Stimulated activated CD4-positive, alpha-beta T cell treated with anti-CD3 and anti-CD28 coated beads, Interleukin-1b, Interleukin-23, amount 100 ng/mL, for 48 hours (primary cell): ENCODE data around the gene CEP112.
"Not testable (repeated sequence)": the region's sequence is repeated elsewhere in the genome, so short reads cannot be mapped to it uniquely, and the experiment has no call there.

Source experiments
- DNase-seq: peaks from one replicate; pipeline ENCODE4 v3.0.0-alpha.2; 2020

CEP112 gene

GRCh38 chr17:65809366-65809765 lies 382.6 kb downstream of the CEP112 start:
- DNase-seq: no peak

GRCh38 chr17:65808566-65808965 lies 383.4 kb downstream of the CEP112 start:
- DNase-seq: not testable (repeated sequence)

- no peak for DNase-seq
Observed at GRCh38 chr17:65807361-65807760, 384.6 kb downstream of the CEP112 start.

- DNase-seq: no peak
Observed at GRCh38 chr17:65801513-65801912, 390.4 kb downstream of the CEP112 start.

GRCh38 chr17:65800655-65801054 lies 391.3 kb downstream of the CEP112 start:
- DNase-seq: no peak

- DNase-seq: no peak
Observed at GRCh38 chr17:65799869-65800268, 392.1 kb downstream of the CEP112 start.

- DNase-seq: peak; percentile 19
Observed at GRCh38 chr17:65799454-65799853, 392.5 kb downstream of the CEP112 start.

- DNase-seq: peak; percentile 4
Observed at GRCh38 chr17:65797809-65798208, 394.1 kb downstream of the CEP112 start.

GRCh38 chr17:65797101-65797500 lies 394.8 kb downstream of the CEP112 start:
- no peak for DNase-seq

GRCh38 chr17:65794572-65794971 lies 397.4 kb downstream of the CEP112 start:
- no peak for DNase-seq

GRCh38 chr17:65790241-65790640 lies 401.7 kb downstream of the CEP112 start:
- no peak for DNase-seq

- no peak for DNase-seq
Observed at GRCh38 chr17:65787503-65787902, 404.4 kb downstream of the CEP112 start.

- DNase-seq: no peak
Observed at GRCh38 chr17:65786479-65786878, 405.5 kb downstream of the CEP112 start.

GRCh38 chr17:65785109-65785508 lies 406.8 kb downstream of the CEP112 start:
- no peak for DNase-seq

GRCh38 chr17:65783845-65784334 lies 408.0 kb downstream of the CEP112 start:
- DNase-seq: no peak

- not testable (repeated sequence) for DNase-seq
Observed at GRCh38 chr17:65782104-65782706, 409.7 kb downstream of the CEP112 start.

GRCh38 chr17:65780111-65780510 lies 411.8 kb downstream of the CEP112 start:
- DNase-seq: no peak

- no peak for DNase-seq
Observed at GRCh38 chr17:65776890-65777289, 415.0 kb downstream of the CEP112 start.

- no peak for DNase-seq
Observed at GRCh38 chr17:65774787-65775186, 417.1 kb downstream of the CEP112 start.

GRCh38 chr17:65772989-65773388 lies 418.9 kb downstream of the CEP112 start:
- no peak for DNase-seq

GRCh38 chr17:65771704-65772103 lies 420.2 kb downstream of the CEP112 start:
- DNase-seq: no peak

GRCh38 chr17:65763786-65764185 lies 428.1 kb downstream of the CEP112 start:
- DNase-seq: no peak

GRCh38 chr17:65762973-65763372 lies 429.0 kb downstream of the CEP112 start:
- DNase-seq: no peak

GRCh38 chr17:65759532-65759931 lies 432.4 kb downstream of the CEP112 start:
- DNase-seq: no peak

- no peak for DNase-seq
Observed at GRCh38 chr17:65756760-65757159, 435.2 kb downstream of the CEP112 start.
